Activated naive CD8-positive, alpha-beta T cell treated with anti-CD3 and anti-CD28 coated beads, Interleukin-2, amount 50 U/mL, for 24 hours (primary cell): ENCODE results near the gene HOXC12.

ENCODE experiments used
- ATAC-seq: fragments of 150-1000 bp; cut with Tn5 transposase; one replicate; pipeline ENCODE4 v1.10.0; 2021
- DNase-seq: peaks from one replicate; pipeline ENCODE4 v3.0.0; 2021
- H3K27ac Mint-ChIP-seq: one replicate; pipeline ENCODE4 v1.8.0; 2021; ENCODE audit warnings: mild to moderate bottlenecking, mixed read lengths
- H3K27me3 Mint-ChIP-seq: one replicate; pipeline ENCODE4 v1.8.0; 2021; ENCODE audit warnings: mixed read lengths
- H3K36me3 Mint-ChIP-seq: one replicate; pipeline ENCODE4 v1.8.0; 2021; ENCODE audit warnings: low read depth, mixed read lengths
- H3K4me1 Mint-ChIP-seq: one replicate; pipeline ENCODE4 v1.8.0; 2021; ENCODE audit warnings: mixed read lengths
- H3K4me3 Mint-ChIP-seq: one replicate; pipeline ENCODE4 v1.8.0; 2021; ENCODE audit warnings: mild to moderate bottlenecking, moderate library complexity, mixed read lengths
- H3K9me3 Mint-ChIP-seq: one replicate; pipeline ENCODE4 v1.8.0; 2021; ENCODE audit warnings: mixed read lengths

The HOXC12 gene

DNA sequence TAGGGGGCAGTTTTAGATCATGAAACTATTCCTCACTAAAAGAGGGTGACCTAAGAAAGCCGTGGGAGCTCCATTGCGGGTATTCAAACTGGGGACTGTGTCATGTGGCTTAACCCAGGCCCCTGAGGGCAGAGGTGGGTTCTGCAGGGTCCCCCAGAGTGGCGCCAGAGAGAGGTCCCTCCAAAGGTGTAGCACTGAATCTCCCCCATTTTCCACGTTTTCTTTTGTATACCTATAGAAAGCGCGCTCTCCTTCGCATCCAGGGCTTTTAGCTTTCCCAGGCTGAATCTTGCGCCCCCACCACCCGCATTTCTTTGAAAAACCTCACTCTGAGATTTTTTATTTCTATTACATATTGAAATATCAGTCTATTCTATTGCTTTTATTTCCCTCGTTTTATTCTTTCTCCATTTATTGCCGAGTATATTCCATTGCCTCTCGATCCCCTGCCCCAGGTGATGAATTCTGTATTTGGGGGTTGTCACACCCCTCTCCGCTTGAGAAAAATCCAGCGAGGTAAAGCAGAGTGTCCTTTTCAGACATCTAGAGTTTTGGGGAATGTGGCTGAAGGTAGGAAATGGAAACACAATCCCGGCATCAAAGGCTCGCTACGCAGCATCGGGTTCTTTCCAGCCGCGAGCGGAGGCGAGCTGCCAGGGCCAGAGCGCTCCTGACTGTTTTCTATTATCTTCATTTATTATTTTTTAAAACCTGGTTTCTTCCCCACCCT is 16.9 kb upstream of the HOXC12 start:
- H3K4me3 Mint-ChIP-seq: no peak overlapping the region
- ATAC-seq: no peak
- no peak overlapping the region for H3K27ac Mint-ChIP-seq
- H3K36me3 Mint-ChIP-seq: no peaks in the 10 kb centered on the region
- no peaks in the 10 kb centered on the region for H3K9me3 Mint-ChIP-seq
- DNase-seq: no peak
- H3K4me1 Mint-ChIP-seq: peaks cover 7% of the 10 kb centered on the region
- peaks cover 89% of the 10 kb centered on the region for H3K27me3 Mint-ChIP-seq

- Mint-ChIP-seq H3K4me1 (peaks cover 7% of the 10 kb centered on the region), H3K27me3 (peaks cover 88% of the 10 kb centered on the region), H3K4me3 (no peak within 1 kb of the TSS), H3K9me3 (no peaks in the 10 kb centered on the region), H3K27ac (no peak within 1 kb of the TSS), H3K36me3 (no peaks in the 10 kb centered on the region)
- ATAC-seq: no peak
- DNase-seq: peak; percentile 32
Measured at GRCh38 chr12:53938326-53939140, 16.2 kb upstream of the HOXC12 start, which contains the start of gene HOXC13. TSS of gene HOXC13 (plus strand) at chr12:53938831. CDS start at chr12:53938907, 76 bp downstream.

- H3K27ac Mint-ChIP-seq: no peak overlapping the region
- no peak overlapping the region for H3K4me3 Mint-ChIP-seq
- DNase-seq: no peak
- H3K27me3 Mint-ChIP-seq: peaks cover 88% of the 10 kb centered on the region
- ATAC-seq: no peak
- H3K4me1 Mint-ChIP-seq: peaks cover 7% of the 10 kb centered on the region
- H3K36me3 Mint-ChIP-seq: no peaks in the 10 kb centered on the region
- H3K9me3 Mint-ChIP-seq: no peaks in the 10 kb centered on the region
Measured at GRCh38 chr12:53939141-53940108, 15.3 kb upstream of the HOXC12 start.

DNA sequence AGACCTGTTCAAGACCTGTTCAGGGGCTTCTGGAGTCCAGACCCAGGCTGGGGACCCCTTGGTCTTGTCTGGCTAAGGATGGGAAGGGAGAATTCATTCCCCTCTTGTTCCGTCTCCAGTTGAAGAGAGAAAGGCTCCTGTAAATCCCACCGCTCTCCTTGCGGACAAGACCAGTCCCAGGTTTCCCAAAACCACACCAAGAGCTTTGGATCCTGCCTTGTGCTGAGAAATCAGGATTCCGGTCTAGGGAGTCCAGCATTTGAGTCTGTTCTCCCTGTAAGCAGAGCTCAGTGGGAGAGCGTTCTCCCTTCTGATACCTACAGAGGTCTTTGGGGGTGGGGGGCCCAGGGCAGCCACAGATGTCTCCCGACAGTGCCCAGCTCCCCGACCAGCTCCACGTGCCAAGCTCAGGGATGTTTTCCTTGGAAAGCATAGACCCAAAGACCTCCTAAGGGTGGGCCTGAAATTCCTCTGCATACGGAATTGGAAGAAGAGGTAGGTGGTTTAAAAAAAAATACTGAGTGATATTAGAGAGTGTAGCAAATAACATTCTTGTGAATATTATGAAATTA is 14.2 kb upstream of the HOXC12 start:
- H3K9me3 Mint-ChIP-seq: no peaks in the 10 kb centered on the region
- H3K4me1 Mint-ChIP-seq: peaks cover 1% of the 10 kb centered on the region
- peaks cover 88% of the 10 kb centered on the region for H3K27me3 Mint-ChIP-seq
- no peaks in the 10 kb centered on the region for H3K36me3 Mint-ChIP-seq
- no peak overlapping the region for H3K4me3 Mint-ChIP-seq
- no peak for DNase-seq
- H3K27ac Mint-ChIP-seq: no peak overlapping the region
- ATAC-seq: no peak

DNA sequence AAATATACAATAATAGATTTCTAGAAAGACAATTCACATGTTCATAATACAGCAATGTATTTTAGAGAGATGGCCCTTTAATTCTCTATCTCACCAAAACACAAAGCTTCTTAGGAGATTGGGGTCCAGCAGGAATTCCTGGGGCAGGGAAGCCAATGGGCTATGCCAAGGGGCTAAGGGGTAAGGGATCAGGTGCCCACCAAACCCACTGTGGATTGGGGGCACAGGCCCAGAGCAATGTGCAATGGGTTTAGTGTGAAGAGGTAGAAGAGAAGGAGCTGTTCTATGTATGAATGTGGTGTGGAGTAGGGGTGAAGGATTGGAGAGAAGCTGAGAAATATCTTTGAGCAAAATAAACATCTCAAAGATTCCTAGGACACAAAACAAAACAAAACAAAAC is 13.5 kb upstream of the HOXC12 start:
- Mint-ChIP-seq H3K36me3 (no peaks in the 10 kb centered on the region), H3K9me3 (no peaks in the 10 kb centered on the region), H3K4me3 (no peak overlapping the region), H3K27ac (no peak overlapping the region), H3K27me3 (peaks cover 88% of the 10 kb centered on the region), H3K4me1 (peaks cover under 1% of the 10 kb centered on the region)
- no peak for ATAC-seq
- no peak for DNase-seq

DNA sequence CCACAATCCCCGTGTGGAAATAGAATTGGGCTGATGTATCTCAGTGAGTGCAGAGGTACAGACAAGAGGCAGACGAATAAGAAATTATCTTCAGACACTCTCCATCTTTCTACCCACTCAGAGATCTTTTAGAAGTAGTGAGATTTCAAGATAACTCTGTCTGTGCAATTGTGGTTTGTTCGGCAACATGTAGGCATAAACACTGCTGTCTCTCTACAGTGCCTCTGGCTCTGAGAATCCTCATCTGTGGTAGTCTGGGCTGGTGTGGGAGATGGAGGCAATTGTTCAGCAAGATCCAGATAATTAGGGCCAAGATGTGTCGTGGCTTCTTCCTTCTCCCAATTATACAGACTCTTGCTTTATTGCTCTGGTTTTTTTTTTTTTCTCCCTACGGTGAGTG is 13.0 kb upstream of the HOXC12 start:
- no peaks in the 10 kb centered on the region for H3K36me3 Mint-ChIP-seq
- H3K4me1 Mint-ChIP-seq: no peaks in the 10 kb centered on the region
- DNase-seq (no peak), ATAC-seq (no peak)
- H3K4me3 Mint-ChIP-seq: no peak overlapping the region
- no peak overlapping the region for H3K27ac Mint-ChIP-seq
- H3K9me3 Mint-ChIP-seq: no peaks in the 10 kb centered on the region
- H3K27me3 Mint-ChIP-seq: peaks cover 89% of the 10 kb centered on the region

GRCh38 chr12:53942467-53942997 is 12.2 kb upstream of the HOXC12 start:
- DNase-seq: no peak
- Mint-ChIP-seq H3K9me3 (no peaks in the 10 kb centered on the region), H3K36me3 (no peaks in the 10 kb centered on the region), H3K4me1 (no peaks in the 10 kb centered on the region), H3K27ac (no peak overlapping the region), H3K4me3 (no peak overlapping the region), H3K27me3 (peaks cover 88% of the 10 kb centered on the region)
- no peak for ATAC-seq

- DNase-seq (no peak), ATAC-seq (no peak)
- Mint-ChIP-seq H3K4me1 (no peaks in the 10 kb centered on the region), H3K9me3 (no peaks in the 10 kb centered on the region), H3K27ac (no peak overlapping the region), H3K36me3 (no peaks in the 10 kb centered on the region), H3K4me3 (no peak overlapping the region), H3K27me3 (peaks cover 90% of the 10 kb centered on the region)
Measured at GRCh38 chr12:53944209-53944608, 10.5 kb upstream of the HOXC12 start.

DNA sequence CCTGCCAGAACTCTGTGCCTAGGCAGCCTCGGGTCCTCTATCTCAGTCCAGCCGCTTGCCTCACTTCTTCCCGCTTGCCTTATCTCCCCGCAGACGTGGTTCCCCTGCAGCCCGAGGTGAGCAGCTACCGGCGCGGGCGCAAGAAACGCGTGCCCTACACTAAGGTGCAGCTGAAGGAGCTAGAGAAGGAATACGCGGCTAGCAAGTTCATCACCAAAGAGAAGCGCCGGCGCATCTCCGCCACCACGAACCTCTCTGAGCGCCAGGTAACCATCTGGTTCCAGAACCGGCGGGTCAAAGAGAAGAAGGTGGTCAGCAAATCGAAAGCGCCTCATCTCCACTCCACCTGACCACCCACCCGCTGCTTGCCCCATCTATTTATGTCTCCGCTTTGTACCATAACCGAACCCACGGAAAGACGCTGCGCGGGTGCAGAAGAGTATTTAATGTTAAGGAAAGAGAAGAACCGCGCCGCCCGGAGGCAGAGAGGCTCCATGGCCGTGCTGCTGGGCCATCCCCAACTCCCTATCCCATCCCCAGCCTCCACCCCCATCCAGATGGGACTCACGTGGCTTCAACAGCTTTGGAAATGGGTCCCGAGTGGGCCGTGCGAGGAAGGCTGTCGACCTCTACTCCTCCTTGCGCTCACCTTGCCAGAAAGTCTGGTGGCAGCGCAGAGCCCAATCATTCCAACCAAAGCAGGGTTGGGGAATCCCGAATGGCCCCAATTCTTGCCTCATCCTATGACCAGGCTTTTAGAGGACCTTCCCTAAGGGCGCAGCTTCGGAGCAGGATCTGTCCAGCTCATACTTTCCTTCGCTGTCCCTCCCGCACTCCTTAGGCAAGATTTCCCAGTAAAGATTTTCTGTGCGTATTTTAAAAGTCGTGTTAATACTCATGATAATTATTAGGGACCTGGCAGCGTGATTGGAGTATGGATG is 9.5 kb upstream of the HOXC12 start:
- Mint-ChIP-seq H3K36me3 (no peaks in the 10 kb centered on the region), H3K4me1 (no peaks in the 10 kb centered on the region), H3K9me3 (no peaks in the 10 kb centered on the region), H3K4me3 (no peak overlapping the region), H3K27me3 (peaks cover 91% of the 10 kb centered on the region), H3K27ac (no peak overlapping the region)
- DNase-seq: no peak
- ATAC-seq: no peak

DNA sequence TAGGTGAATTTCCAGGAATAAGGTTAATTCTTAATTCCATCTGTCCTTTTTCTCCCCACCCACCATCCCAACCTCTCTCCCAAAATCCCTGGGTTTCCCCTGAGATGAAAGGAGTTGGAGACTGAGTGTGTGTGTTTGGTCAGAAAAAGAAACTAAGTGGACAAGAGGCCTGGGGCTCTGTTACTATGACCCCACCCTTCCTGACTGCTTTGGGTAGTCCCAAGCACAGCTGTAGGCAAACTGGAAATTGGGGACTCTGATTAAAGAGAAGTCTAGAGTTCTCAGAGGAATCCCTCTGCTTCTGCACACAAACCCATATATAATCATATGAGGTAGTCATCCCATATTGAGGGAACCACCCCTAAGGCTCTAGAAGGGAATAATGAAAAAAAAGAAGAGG is 7.0 kb upstream of the HOXC12 start:
- Mint-ChIP-seq H3K4me1 (no peaks in the 10 kb centered on the region), H3K9me3 (no peaks in the 10 kb centered on the region), H3K27ac (no peak overlapping the region), H3K4me3 (no peak overlapping the region), H3K27me3 (peaks cover 93% of the 10 kb centered on the region), H3K36me3 (no peaks in the 10 kb centered on the region)
- ATAC-seq (no peak), DNase-seq (no peak)

- H3K4me3 Mint-ChIP-seq: no peak overlapping the region
- H3K27ac Mint-ChIP-seq: no peak overlapping the region
- H3K27me3 Mint-ChIP-seq: peaks cover 95% of the 10 kb centered on the region
- DNase-seq (no peak), ATAC-seq (no peak)
- no peaks in the 10 kb centered on the region for H3K4me1 Mint-ChIP-seq
- H3K36me3 Mint-ChIP-seq: no peaks in the 10 kb centered on the region
- no peaks in the 10 kb centered on the region for H3K9me3 Mint-ChIP-seq
Measured at GRCh38 chr12:53948650-53949593, 5.8 kb upstream of the HOXC12 start.

DNA sequence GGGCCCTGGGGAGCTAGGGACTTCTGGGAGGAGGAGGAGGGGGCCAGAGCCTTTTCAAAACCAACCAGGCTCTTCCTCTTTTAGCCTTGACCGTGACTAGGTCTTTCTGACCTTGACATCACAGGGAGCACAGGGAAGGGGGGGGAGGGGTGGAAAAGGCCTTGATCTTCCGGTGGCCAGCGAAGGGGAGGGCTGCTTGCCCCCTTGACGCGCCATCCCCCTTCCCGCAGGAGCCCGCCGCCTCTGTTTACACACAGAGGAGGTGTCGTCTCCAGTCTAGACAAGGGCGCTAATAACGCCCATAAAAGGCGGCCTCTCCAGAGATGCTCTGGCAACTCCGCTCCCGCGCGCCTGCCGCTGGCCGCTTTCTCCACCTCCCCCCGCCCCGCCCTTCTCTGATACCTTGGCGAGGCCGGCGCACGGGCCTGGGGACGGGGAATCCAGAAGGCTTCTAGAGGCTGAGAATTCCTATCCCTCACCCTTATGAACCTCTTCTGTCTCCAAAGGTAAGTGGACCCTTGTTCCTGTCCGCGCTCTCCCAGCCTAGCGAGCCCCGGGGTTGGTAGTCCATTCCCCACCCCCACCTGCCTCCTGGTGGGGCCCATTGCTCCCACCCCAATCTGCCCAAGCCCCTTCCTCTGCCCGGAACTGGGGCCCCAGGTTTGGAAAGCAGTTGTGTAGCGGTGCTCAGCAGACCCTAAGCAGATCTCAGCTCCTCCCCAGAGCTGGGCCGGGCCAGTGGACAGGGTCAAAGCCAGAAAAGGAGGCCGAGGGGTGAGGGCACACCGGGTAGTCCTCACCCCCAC is 4.9 kb upstream of the HOXC12 start:
- no peaks in the 10 kb centered on the region for H3K4me1 Mint-ChIP-seq
- no peak overlapping the region for H3K4me3 Mint-ChIP-seq

More for the DNA sequence above, 4.9 kb upstream of the HOXC12 start:
- ATAC-seq (no peak), DNase-seq (no peak)
- Mint-ChIP-seq H3K9me3 (no peaks in the 10 kb centered on the region), H3K27me3 (peaks cover 93% of the 10 kb centered on the region), H3K36me3 (no peaks in the 10 kb centered on the region), H3K27ac (no peak overlapping the region)
